IMR-90 (cell line): ENCODE data around the gene RAB36. TPM values are rescaled to one million over a fixed set of nuclear protein-coding genes. Genes with fewer than 3 reads are reported as not detected.

Source experiments
- ATAC-seq: fragments of 200-7000 bp; cut with Tn5 transposase; 2 replicates; pipeline ENCODE4 v1.9.1; 2020; ENCODE audit warnings: low read depth, mild to moderate bottlenecking, moderate library complexity
- BruUV-seq: library from RNA; stranded (reverse); fragments of 400-500 nt; replicated peaks from 2 replicates; lab custom pipeline; 2021; lab: Mats Ljungman, UMichigan
- CTCF ChIA-PET: fragments of 300-600 bp; formaldehyde crosslinking; extraction: SDS; loops from one replicate; lab custom pipeline; 2021; ENCODE audit warnings: antibody characterized with exemption; lab: Yijun Ruan, JAX
- POLR2A ChIA-PET: fragments of 300-600 bp; sonication (Branson Sonifier 250); formaldehyde crosslinking; loops from one replicate; lab custom pipeline; 2022; ENCODE audit warnings: antibody characterized with exemption; ENCODE audit not compliant: unreplicated experiment; lab: Charles Lee
- DNase-seq: peaks from one replicate; pipeline ENCODE4 v3.0.0; 2013
- H2AFZ ChIP-seq: replicated peaks from 2 replicates; pipeline ENCODE3; 2013; ENCODE audit warnings: low read length, mild to moderate bottlenecking; ENCODE audit not compliant: poor library complexity
- H2AK5ac ChIP-seq: 2 replicates; pipeline ENCODE4 v1.6.1; 2013; ENCODE audit warnings: low read depth, low read length, inconsistent platforms
- H2AK9ac ChIP-seq: replicated peaks from 2 replicates; pipeline ENCODE3; 2013; ENCODE audit warnings: mild to moderate bottlenecking, low read depth, low read length, moderate library complexity; ENCODE audit not compliant: poor library complexity
- H2BK120ac ChIP-seq: 2 replicates; pipeline ENCODE4 v1.6.1; 2013; ENCODE audit warnings: low read depth, low read length, inconsistent platforms
- H2BK15ac ChIP-seq: 3 replicates; pipeline ENCODE4 v1.6.1; 2013; ENCODE audit warnings: low read depth, low read length, inconsistent platforms
- H2BK20ac ChIP-seq: 2 replicates; pipeline ENCODE4 v1.6.1; 2013; ENCODE audit warnings: low read depth, mild to moderate bottlenecking, inconsistent platforms, low read length, moderate library complexity
- H2BK5ac ChIP-seq: 2 replicates; pipeline ENCODE4 v1.6.1; 2013; ENCODE audit warnings: mild to moderate bottlenecking, low read depth, low read length, inconsistent platforms; ENCODE audit not compliant: poor library complexity, severe bottlenecking
- H3K14ac ChIP-seq: replicated peaks from 2 replicates; pipeline ENCODE4 v1.6.1; 2013; ENCODE audit warnings: low read depth, low read length, inconsistent platforms
- H3K18ac ChIP-seq: 2 replicates; pipeline ENCODE4 v1.6.1; 2013; ENCODE audit warnings: low read depth, low read length, control low read depth
- H3K23ac ChIP-seq: 2 replicates; pipeline ENCODE4 v1.6.1; 2013; ENCODE audit warnings: low read depth, low read length, inconsistent platforms
- H3K27ac ChIP-seq: 2 replicates; pipeline ENCODE4 v1.5.1; 2013; ENCODE audit warnings: mild to moderate bottlenecking, control low read depth, low read length; ENCODE audit not compliant: insufficient read depth
- H3K27me3 ChIP-seq: 2 replicates; pipeline ENCODE4 v1.6.1; 2013; ENCODE audit warnings: low read length; ENCODE audit not compliant: control insufficient read depth, insufficient read depth
- H3K36me3 ChIP-seq: 2 replicates; pipeline ENCODE4 v1.6.1; 2013; ENCODE audit warnings: low read length, mixed read lengths; ENCODE audit not compliant: control insufficient read depth, insufficient read depth
- H3K4ac ChIP-seq: 2 replicates; pipeline ENCODE4 v1.6.1; 2013; ENCODE audit warnings: low read depth, low read length, inconsistent platforms
- H3K4me1 ChIP-seq: 2 replicates; pipeline ENCODE4 v1.6.1; 2013; ENCODE audit warnings: low read length, mixed read lengths; ENCODE audit not compliant: control insufficient read depth, insufficient read depth
- H3K4me2 ChIP-seq: 2 replicates; pipeline ENCODE4 v1.6.1; 2013; ENCODE audit warnings: low read depth, mild to moderate bottlenecking, control low read depth, low read length, moderate library complexity
- H3K4me3 ChIP-seq: 2 replicates; pipeline ENCODE4 v1.5.1; 2013; ENCODE audit warnings: low read depth, mild to moderate bottlenecking, control low read depth, low read length, moderate library complexity; ENCODE audit not compliant: insufficient read depth
- H3K56ac ChIP-seq: 2 replicates; pipeline ENCODE4 v1.6.1; 2013; ENCODE audit warnings: low read length, inconsistent platforms; ENCODE audit not compliant: insufficient read depth; ENCODE audit errors: extremely low read depth
- H3K79me1 ChIP-seq, 2 experiments: 2 replicates each; pipeline ENCODE4 v1.6.1; 2013; ENCODE audit warnings: low read length in 2 of 2, inconsistent platforms in 1 of 2, low read depth in 1 of 2
- H3K9ac ChIP-seq: 2 replicates; pipeline ENCODE4 v1.6.1; 2013; ENCODE audit warnings: low read depth, low read length, control low read depth
- H3K9me1 ChIP-seq: 2 replicates; pipeline ENCODE4 v1.6.1; 2013; ENCODE audit warnings: low read length, inconsistent platforms; ENCODE audit not compliant: insufficient read depth
- H3K9me3 ChIP-seq: 2 replicates; pipeline ENCODE4 v1.6.1; 2013; ENCODE audit warnings: low read length; ENCODE audit not compliant: control insufficient read depth, insufficient read depth
- H4K20me1 ChIP-seq: 2 replicates; pipeline ENCODE4 v1.6.1; 2013; ENCODE audit warnings: low read length, inconsistent platforms; ENCODE audit not compliant: insufficient read depth
- H4K5ac ChIP-seq: 2 replicates; pipeline ENCODE4 v1.6.1; 2013; ENCODE audit warnings: mild to moderate bottlenecking, low read depth, low read length, control low read depth
- H4K8ac ChIP-seq, 2 experiments: 2 replicates each; pipeline ENCODE4 v1.6.1; 2013; ENCODE audit warnings: low read depth in 2 of 2, low read length in 2 of 2, control low read depth in 1 of 2, inconsistent platforms in 1 of 2
- H4K91ac ChIP-seq: 2 replicates; pipeline ENCODE4 v1.6.1; 2013; ENCODE audit warnings: low read depth, low read length, inconsistent platforms; ENCODE audit not compliant: insufficient read depth
- BHLHE40 ChIP-seq: fragments of 150-350 bp; IDR thresholded peaks from 2 replicates; pipeline ENCODE4 v1.6.1; 2016; ENCODE audit warnings: mild to moderate bottlenecking, low read depth, low read length
- CEBPB ChIP-seq: IDR thresholded peaks from 2 replicates; pipeline ENCODE4 v1.6.1; 2012; ENCODE audit warnings: low read depth, low read length, improper control_type of control experiment
- CHD1 ChIP-seq: IDR thresholded peaks from 2 replicates; pipeline ENCODE4 v1.6.1; 2012; ENCODE audit warnings: low read depth, low read length, improper control_type of control experiment
- FOS ChIP-seq: fragments of 150-350 bp; IDR thresholded peaks from 2 replicates; pipeline ENCODE4 v1.6.1; 2016; ENCODE audit warnings: low read depth, low read length
- MAFK ChIP-seq: IDR thresholded peaks from 2 replicates; pipeline ENCODE4 v1.6.1; 2012; ENCODE audit warnings: low read depth, low read length, improper control_type of control experiment
- MXI1 ChIP-seq: IDR thresholded peaks from 2 replicates; pipeline ENCODE4 v1.6.1; 2012; ENCODE audit warnings: low read depth, mild to moderate bottlenecking, low read length, moderate library complexity, borderline replicate concordance
- NFE2L2 ChIP-seq: fragments of 150-350 bp; IDR thresholded peaks from 2 replicates; pipeline ENCODE4 v1.6.1; 2016; ENCODE audit warnings: low read depth, mild to moderate bottlenecking, low read length
- POLR2A ChIP-seq: IDR thresholded peaks from 2 replicates; pipeline ENCODE4 v1.6.1; 2012; ENCODE audit warnings: mild to moderate bottlenecking, low read depth, low read length
- RAD21 ChIP-seq: IDR thresholded peaks from 2 replicates; pipeline ENCODE4 v1.6.1; 2012; ENCODE audit warnings: low read length, improper control_type of control experiment
- RCOR1 ChIP-seq: IDR thresholded peaks from 2 replicates; pipeline ENCODE4 v1.6.1; 2012; ENCODE audit warnings: mild to moderate bottlenecking, low read length, improper control_type of control experiment; ENCODE audit not compliant: insufficient replicate concordance
- RFX5 ChIP-seq: IDR thresholded peaks from 2 replicates; pipeline ENCODE4 v1.8.0; 2012; ENCODE audit warnings: low read depth, mild to moderate bottlenecking, low read length, moderate library complexity
- SMC3 ChIP-seq: fragments of 150-350 bp; IDR thresholded peaks from 2 replicates; pipeline ENCODE4 v1.6.1; 2016; ENCODE audit warnings: low read depth, mild to moderate bottlenecking, antibody characterized with exemption, low read length, moderate library complexity
- WGBS, 2 experiments: methylation state at CpG; one replicate each; pipeline versions ENCODE4 v1.1.5 to v1.1.7; 2013; ENCODE audit warnings: missing lambda C conversion rate in 2 of 2; ENCODE audit not compliant: insufficient read length in 1 of 2; ENCODE audit errors: extremely low coverage in 2 of 2; 5-methylcytosine and 5-hydroxymethylcytosine counted together
- dilution Hi-C: fragments of 300-500 bp; cut with HindIII; formaldehyde crosslinking; loops from one replicate; pipeline ENCODE4 v1.14.3; 2018; ENCODE audit warnings: low sequenced_read_pairs; ENCODE audit not compliant: unreplicated experiment
- in situ Hi-C: fragments of 300-500 bp; cut with MboI; formaldehyde crosslinking; loops from 3 replicates; pipeline ENCODE4 v1.14.3; 2019; ENCODE audit warnings: low sequenced_read_pairs, inconsistent platforms, mixed read lengths
- intact Hi-C: fragments of 100-400 bp; cut with micrococcal nuclease; formaldehyde crosslinking; loops from 2 replicates; pipeline ENCODE4 v1.10.0; 2022
- polyA plus RNA-seq, 3 experiments: library from polyadenylated mRNA; depleted of rRNA; stranded (reverse); fragments of >200 nt; gene quantifications; 2 replicates each; pipeline ENCODE4 v1.2.3, GENCODE V29; 2012; ENCODE audit warnings: low replicate concordance in 1 of 3
- total RNA-seq: library from RNA; depleted of rRNA; stranded (reverse); fragments of >200 nt; gene quantifications from 2 replicates; pipeline ENCODE4 v1.2.3, GENCODE V29; 2012
- TF ChIP-seq, protein P1 (sequence below): conservative IDR thresholded peaks from 2 replicates; pipeline ENCODE4 v1.5.1; 2012; ENCODE audit warnings: mild to moderate bottlenecking, low read depth, low read length, improper control_type of control experiment
- TF ChIP-seq, protein P2 (sequence below): fragments of 150-350 bp; IDR thresholded peaks from 2 replicates; pipeline ENCODE4 v1.6.1; 2016; ENCODE audit warnings: low read depth, mild to moderate bottlenecking, low read length, moderate library complexity, borderline replicate concordance
- TF ChIP-seq, protein P3 (sequence below): fragments of 150-350 bp; IDR thresholded peaks from 2 replicates; pipeline ENCODE4 v1.6.1; 2017; ENCODE audit warnings: mild to moderate bottlenecking, antibody characterized with exemption, low read length, low read depth

Gene RAB36
- total and polyA plus RNA-seq, 2 of the 4 experiments (the other 2 are of a cell fraction), result 3.6 to 4.0 TPM

DNA sequence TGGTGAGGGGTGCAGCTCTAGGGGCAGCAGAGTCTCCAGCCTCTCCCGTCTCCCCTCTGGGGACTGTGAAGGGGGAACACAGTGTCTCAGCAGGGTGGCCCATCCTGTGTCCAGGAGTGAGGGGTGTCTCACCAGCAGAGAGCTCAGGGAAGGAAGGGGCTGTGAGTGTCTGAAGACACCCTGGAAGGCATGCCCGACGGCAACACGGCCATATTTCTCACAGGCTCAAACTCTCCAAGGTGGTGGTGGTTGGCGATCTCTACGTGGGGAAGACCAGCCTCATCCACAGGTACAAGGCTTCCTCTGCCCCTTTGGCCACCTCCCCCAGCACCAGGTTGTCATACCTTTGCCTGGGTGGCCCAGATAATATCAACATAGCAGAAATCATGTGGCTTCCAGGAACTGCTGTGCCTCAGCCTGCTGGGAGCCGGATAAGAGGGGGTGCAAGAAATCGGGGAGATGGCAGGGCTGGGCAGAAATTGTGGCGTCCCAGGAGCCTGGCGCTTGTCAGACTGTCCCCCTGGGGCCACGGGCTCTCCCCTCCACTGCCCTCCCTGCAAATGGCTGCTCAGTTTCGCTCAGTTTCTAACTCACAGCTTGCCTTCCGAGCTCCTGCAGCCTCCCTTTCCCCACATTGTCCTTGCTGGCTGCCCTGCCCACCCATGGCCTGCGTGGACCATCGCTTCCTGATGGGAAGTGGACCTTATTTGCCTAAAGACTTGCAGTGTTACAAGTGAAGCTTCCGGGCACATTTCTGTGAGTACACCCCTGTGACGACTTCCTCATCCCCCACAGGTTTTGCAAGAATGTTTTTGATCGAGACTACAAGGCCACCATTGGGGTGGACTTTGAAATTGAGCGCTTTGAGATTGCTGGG, 7.2 kb downstream of the RAB36 start:
- Histone ChIP-seq H3K4me2 (no peak overlapping the region), H3K27me3 (no peaks in the 10 kb centered on the region), H3K18ac (no peak overlapping the region), H3K4me1 (peaks cover 2% of the 10 kb centered on the region; the same call in 1 of the 2 replicates), H2AK9ac (no peak overlapping the region), H3K9ac (no peak overlapping the region), H4K8ac (no peak overlapping the region), H3K14ac (no peak overlapping the region), H3K23ac (no peak overlapping the region), H2AFZ (no peak overlapping the region), H3K79me1 (no peaks in the 10 kb centered on the region), H3K56ac (no peak overlapping the region), H2BK120ac (no peak overlapping the region), H4K91ac (no peak overlapping the region), H2BK20ac (no peak overlapping the region), H2BK15ac (no peak overlapping the region), H3K4ac (no peak overlapping the region), H4K20me1 (0 out of 2 replicates have a peak, but pooled peaks cover 4% of the 10 kb centered on the region), H3K27ac (no peak overlapping the region), H2BK5ac (no peak overlapping the region), H2AK5ac (no peak overlapping the region), H4K5ac (no peak overlapping the region), H3K36me3 (peaks cover 2% of the 10 kb centered on the region; the same call in 1 of the 2 replicates), H3K9me3 (no peaks in the 10 kb centered on the region), H3K4me3 (no peak overlapping the region), H3K9me1 (no peaks in the 10 kb centered on the region; the same call in 1 of the 2 replicates)
- in situ Hi-C loops, result no loop called here
- dilution Hi-C loops, result no loop called here
- 87% methylated on average over 3 of the region's 19 CpGs; no CpG with 5 or more reads in 1 of the 2 experiments for WGBS, 2 experiments
- BruUV-seq, result no TSS peak
- CTCF ChIA-PET, result interaction anchor here (0.6 kb wide), 1 partner anchor 19 kb away, joined by 6 read pairs; no protein-coding TSS in a partner anchor
- intact Hi-C loops, result no loop called here
- ATAC-seq, result no peak
- POLR2A ChIA-PET, result no interaction called here
- DNase-seq, result no peak
- TF ChIP-seq NFE2L2 (no peak), BHLHE40 (no peak), MXI1 (no peak), RAD21 (no peak), CEBPB (no peak), RFX5 (no peak), FOS (no peak), SMC3 (no peak), CHD1 (no peak), RCOR1 (no peak), POLR2A (no peak), MAFK (no peak)
- TF ChIP-seq, protein P1, sequence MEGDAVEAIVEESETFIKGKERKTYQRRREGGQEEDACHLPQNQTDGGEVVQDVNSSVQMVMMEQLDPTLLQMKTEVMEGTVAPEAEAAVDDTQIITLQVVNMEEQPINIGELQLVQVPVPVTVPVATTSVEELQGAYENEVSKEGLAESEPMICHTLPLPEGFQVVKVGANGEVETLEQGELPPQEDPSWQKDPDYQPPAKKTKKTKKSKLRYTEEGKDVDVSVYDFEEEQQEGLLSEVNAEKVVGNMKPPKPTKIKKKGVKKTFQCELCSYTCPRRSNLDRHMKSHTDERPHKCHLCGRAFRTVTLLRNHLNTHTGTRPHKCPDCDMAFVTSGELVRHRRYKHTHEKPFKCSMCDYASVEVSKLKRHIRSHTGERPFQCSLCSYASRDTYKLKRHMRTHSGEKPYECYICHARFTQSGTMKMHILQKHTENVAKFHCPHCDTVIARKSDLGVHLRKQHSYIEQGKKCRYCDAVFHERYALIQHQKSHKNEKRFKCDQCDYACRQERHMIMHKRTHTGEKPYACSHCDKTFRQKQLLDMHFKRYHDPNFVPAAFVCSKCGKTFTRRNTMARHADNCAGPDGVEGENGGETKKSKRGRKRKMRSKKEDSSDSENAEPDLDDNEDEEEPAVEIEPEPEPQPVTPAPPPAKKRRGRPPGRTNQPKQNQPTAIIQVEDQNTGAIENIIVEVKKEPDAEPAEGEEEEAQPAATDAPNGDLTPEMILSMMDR, result no peak
- TF ChIP-seq, protein P2, sequence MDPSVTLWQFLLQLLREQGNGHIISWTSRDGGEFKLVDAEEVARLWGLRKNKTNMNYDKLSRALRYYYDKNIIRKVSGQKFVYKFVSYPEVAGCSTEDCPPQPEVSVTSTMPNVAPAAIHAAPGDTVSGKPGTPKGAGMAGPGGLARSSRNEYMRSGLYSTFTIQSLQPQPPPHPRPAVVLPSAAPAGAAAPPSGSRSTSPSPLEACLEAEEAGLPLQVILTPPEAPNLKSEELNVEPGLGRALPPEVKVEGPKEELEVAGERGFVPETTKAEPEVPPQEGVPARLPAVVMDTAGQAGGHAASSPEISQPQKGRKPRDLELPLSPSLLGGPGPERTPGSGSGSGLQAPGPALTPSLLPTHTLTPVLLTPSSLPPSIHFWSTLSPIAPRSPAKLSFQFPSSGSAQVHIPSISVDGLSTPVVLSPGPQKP, result no peak
- TF ChIP-seq, protein P3, sequence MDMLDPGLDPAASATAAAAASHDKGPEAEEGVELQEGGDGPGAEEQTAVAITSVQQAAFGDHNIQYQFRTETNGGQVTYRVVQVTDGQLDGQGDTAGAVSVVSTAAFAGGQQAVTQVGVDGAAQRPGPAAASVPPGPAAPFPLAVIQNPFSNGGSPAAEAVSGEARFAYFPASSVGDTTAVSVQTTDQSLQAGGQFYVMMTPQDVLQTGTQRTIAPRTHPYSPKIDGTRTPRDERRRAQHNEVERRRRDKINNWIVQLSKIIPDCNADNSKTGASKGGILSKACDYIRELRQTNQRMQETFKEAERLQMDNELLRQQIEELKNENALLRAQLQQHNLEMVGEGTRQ, result no peak
